K562 (cell line): ENCODE results near the gene DCST1. TPM values are rescaled to one million over a fixed set of nuclear protein-coding genes. Genes with fewer than 3 reads are reported as not detected.

ENCODE experiments used
- ARID1B ChIP-seq: fragments of 450-650 bp; IDR thresholded peaks from 2 replicates; pipeline ENCODE4 v1.6.1; 2016; ENCODE audit warnings: antibody characterized with exemption, mild to moderate bottlenecking, inconsistent platforms
- HCFC1 ChIP-seq: IDR thresholded peaks from 2 replicates; pipeline ENCODE4 v1.6.1; 2012; ENCODE audit warnings: low read depth, low read length, improper control_type of control experiment
- HMGN3 ChIP-seq: IDR thresholded peaks from 2 replicates; pipeline ENCODE4 v1.6.1; 2011; ENCODE audit warnings: borderline replicate concordance, low read depth, mild to moderate bottlenecking, mixed read lengths, low read length; ENCODE audit not compliant: insufficient read length; ENCODE audit errors: extremely low read depth
- HSF4 ChIP-seq: fragments of 250-450 bp; sonication (Bioruptor Pico); IDR thresholded peaks from 2 replicates; pipeline ENCODE4 v2.1.2; 2022; ENCODE audit warnings: mild to moderate bottlenecking, moderate library complexity, borderline replicate concordance
- IFI16 ChIP-seq: fragments of 250-450 bp; sonication (Bioruptor Pico); IDR thresholded peaks from 2 replicates; pipeline ENCODE4 v2.1.2; 2022; ENCODE audit warnings: mild to moderate bottlenecking, inconsistent platforms
- MTA1 ChIP-seq: fragments of 450-650 bp; IDR thresholded peaks from 2 replicates; pipeline ENCODE4 v1.6.1; 2017; ENCODE audit warnings: borderline replicate concordance
- PHB2 ChIP-seq: fragments of 450-650 bp; IDR thresholded peaks from 2 replicates; pipeline ENCODE4 v1.6.1; 2017; ENCODE audit warnings: low read depth
- SAP30 ChIP-seq: fragments of 200-600 bp; sonication (generic); IDR thresholded peaks from 2 replicates; pipeline ENCODE4 v1.6.1; 2012; ENCODE audit warnings: borderline replicate concordance, low read depth, mild to moderate bottlenecking, moderate library complexity, low read length, control low read depth, inconsistent platforms; ENCODE audit not compliant: insufficient read depth, poor library complexity, severe bottlenecking
- SRF ChIP-seq, 2 experiments: fragments of 250-450, 450-650 bp in 1 of 2; sonication (Bioruptor Pico) in 1 of 2; sonication (generic) in 1 of 2; formaldehyde crosslinking; IDR thresholded peaks; 2 replicates each; pipeline versions ENCODE4 v1.5.0 to v1.5.1; 2020 to 2022; ENCODE audit warnings: mild to moderate bottlenecking in 1 of 2, missing genetic modification reagents in 1 of 2
- STAT5B ChIP-seq: fragments of 250-450 bp; sonication (Bioruptor Pico); IDR thresholded peaks from 2 replicates; pipeline ENCODE4 v1.8.0; 2021; ENCODE audit warnings: mild to moderate bottlenecking, inconsistent platforms
- TAF9B ChIP-seq: fragments of 450-650 bp; IDR thresholded peaks from 2 replicates; pipeline ENCODE4 v1.6.1; 2018; ENCODE audit warnings: mild to moderate bottlenecking; ENCODE audit not compliant: partially characterized antibody
- TCF3 ChIP-seq: sonication (generic); formaldehyde crosslinking; IDR thresholded peaks from 2 replicates; pipeline ENCODE4 v1.4.0; 2020; ENCODE audit warnings: mild to moderate bottlenecking, missing genetic modification reagents
- WHSC1 ChIP-seq: IDR thresholded peaks from one replicate; pipeline ENCODE4 v1.6.1; 2012; ENCODE audit warnings: low read length, control low read depth, inconsistent platforms
- ZNF232 ChIP-seq: sonication (generic); formaldehyde crosslinking; IDR thresholded peaks from 2 replicates; pipeline ENCODE4 v1.8.0; 2022; ENCODE audit warnings: mild to moderate bottlenecking, missing genetic modification reagents
- ZNF561 ChIP-seq: fragments of 450-650 bp; formaldehyde crosslinking; conservative IDR thresholded peaks from 2 replicates; pipeline ENCODE4 v1.4.0; 2020; ENCODE audit warnings: mild to moderate bottlenecking, moderate library complexity
- ZNF766 ChIP-seq: fragments of 200-800 bp; sonication (Bioruptor generic); conservative IDR thresholded peaks from 2 replicates; pipeline ENCODE4 v1.6.1; 2016; ENCODE audit warnings: missing genetic modification characterization, missing compliant biosample characterization
- polyA plus RNA-seq, 8 experiments: library from polyadenylated mRNA; depleted of rRNA in 4 of 8; stranded (reverse) in 5 of 8; unstranded in 3 of 8; fragments of >200 nt; fragmentation: Nextera tagmentation in 2 of 8; fragmentation: Illumina TruSeq in 1 of 8; extraction: Ambion mirVana in 2 of 8; extraction: Trizol in 1 of 8; gene quantifications; 2 replicates each; pipeline versions ENCODE4 v1.2.1 to v1.2.3, GENCODE V29; 2011 to 2014; ENCODE audit warnings: inconsistent platforms in 1 of 8, missing spikeins in 1 of 8
- total RNA-seq, 7 experiments: library from RNA; depleted of rRNA in 6 of 7; stranded (reverse); fragments of >200 nt in 6 of 7; fragmentation: Illumina TruSeq in 2 of 7; extraction: Trizol in 2 of 7; gene quantifications; 2 replicates each; pipeline versions ENCODE4 v1.2.1 to v1.2.3, GENCODE V29; 2011 to 2021; ENCODE audit warnings: low replicate concordance in 1 of 7
- TF ChIP-seq, protein P1 (sequence below), 2 experiments: fragments of 150-350 bp in 1 of 2; IDR thresholded peaks; 2 replicates each; pipeline ENCODE4 v1.6.1; 2012 to 2016; ENCODE audit warnings: low read depth in 2 of 2, low read length in 2 of 2, mild to moderate bottlenecking in 1 of 2, moderate library complexity in 1 of 2
- TF ChIP-seq, protein P2 (sequence below): IDR thresholded peaks from 2 replicates; pipeline ENCODE4 v1.6.1; 2011; ENCODE audit not compliant: insufficient read length; ENCODE audit errors: extremely low read depth
- TF ChIP-seq, protein P3 (sequence below), 2 experiments: fragments of 450-650 bp in 1 of 2; sonication (generic) in 1 of 2; formaldehyde crosslinking in 1 of 2; IDR thresholded peaks in 1 of 2; conservative IDR thresholded peaks in 1 of 2; 2 replicates each; pipeline versions ENCODE4 v1.6.1 to v1.8.1; 2016 to 2023; ENCODE audit warnings: mild to moderate bottlenecking in 2 of 2, moderate library complexity in 2 of 2, inconsistent platforms in 1 of 2, missing genetic modification reagents in 1 of 2
- TF ChIP-seq, protein P4 (sequence below): fragments of 250-450 bp; sonication (Bioruptor Pico); IDR thresholded peaks from 2 replicates; pipeline ENCODE4 v1.5.1; 2021; ENCODE audit warnings: mild to moderate bottlenecking

Gene DCST1
- total and polyA plus RNA-seq, 9 of the 15 experiments (the other 6 are each of a cell fraction or from before 2014, with no cell fraction given), result not detected

DNA sequence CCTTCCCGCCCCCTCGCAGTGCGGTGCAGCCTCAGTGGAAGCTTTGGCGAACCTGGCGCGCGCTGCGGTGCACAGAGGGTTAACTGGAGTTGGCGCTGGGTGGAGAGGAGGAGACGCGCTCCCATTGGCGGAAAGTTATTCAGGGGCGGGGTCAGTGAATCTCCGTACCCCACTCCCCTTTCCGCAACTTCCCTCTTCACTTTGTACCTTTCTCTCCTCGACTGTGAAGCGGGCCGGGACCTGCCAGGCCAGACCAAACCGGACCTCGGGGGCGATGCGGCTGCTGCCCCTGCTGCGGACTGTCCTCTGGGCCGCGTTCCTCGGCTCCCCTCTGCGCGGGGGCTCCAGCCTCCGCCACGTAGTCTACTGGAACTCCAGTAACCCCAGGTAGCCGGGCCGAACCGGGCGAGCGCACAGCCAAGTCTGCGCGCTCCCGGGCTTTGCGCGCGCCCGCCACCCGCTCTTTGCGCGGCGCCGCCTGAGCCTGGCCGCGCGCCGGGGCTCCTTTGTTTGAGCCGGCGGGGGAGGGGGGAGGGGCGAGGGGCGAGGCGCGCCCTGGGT lies 30.0 kb downstream of the DCST1 start, which contains the start of gene EFNA4 (continued):
- TF ChIP-seq ZNF561 (CRISPR knock-in tag), result no peak
- TF ChIP-seq HMGN3, result peak; percentile 67
- TF ChIP-seq WHSC1, result no peak
- TF ChIP-seq STAT5B (CRISPR knock-in tag), result no peak
- TF ChIP-seq ZNF232 (CRISPR knock-in tag), result no peak
- TF ChIP-seq, protein P1, sequence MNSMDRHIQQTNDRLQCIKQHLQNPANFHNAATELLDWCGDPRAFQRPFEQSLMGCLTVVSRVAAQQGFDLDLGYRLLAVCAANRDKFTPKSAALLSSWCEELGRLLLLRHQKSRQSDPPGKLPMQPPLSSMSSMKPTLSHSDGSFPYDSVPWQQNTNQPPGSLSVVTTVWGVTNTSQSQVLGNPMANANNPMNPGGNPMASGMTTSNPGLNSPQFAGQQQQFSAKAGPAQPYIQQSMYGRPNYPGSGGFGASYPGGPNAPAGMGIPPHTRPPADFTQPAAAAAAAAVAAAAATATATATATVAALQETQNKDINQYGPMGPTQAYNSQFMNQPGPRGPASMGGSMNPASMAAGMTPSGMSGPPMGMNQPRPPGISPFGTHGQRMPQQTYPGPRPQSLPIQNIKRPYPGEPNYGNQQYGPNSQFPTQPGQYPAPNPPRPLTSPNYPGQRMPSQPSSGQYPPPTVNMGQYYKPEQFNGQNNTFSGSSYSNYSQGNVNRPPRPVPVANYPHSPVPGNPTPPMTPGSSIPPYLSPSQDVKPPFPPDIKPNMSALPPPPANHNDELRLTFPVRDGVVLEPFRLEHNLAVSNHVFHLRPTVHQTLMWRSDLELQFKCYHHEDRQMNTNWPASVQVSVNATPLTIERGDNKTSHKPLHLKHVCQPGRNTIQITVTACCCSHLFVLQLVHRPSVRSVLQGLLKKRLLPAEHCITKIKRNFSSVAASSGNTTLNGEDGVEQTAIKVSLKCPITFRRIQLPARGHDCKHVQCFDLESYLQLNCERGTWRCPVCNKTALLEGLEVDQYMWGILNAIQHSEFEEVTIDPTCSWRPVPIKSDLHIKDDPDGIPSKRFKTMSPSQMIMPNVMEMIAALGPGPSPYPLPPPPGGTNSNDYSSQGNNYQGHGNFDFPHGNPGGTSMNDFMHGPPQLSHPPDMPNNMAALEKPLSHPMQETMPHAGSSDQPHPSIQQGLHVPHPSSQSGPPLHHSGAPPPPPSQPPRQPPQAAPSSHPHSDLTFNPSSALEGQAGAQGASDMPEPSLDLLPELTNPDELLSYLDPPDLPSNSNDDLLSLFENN (IDR thresholded peaks at IDR 0.05; ENCODE audit: low read depth in 2 of 2, low read length in 2 of 2), result no peak
- no peak for TF ChIP-seq PHB2
- TF ChIP-seq TCF3, result no peak
- TF ChIP-seq, protein P2, sequence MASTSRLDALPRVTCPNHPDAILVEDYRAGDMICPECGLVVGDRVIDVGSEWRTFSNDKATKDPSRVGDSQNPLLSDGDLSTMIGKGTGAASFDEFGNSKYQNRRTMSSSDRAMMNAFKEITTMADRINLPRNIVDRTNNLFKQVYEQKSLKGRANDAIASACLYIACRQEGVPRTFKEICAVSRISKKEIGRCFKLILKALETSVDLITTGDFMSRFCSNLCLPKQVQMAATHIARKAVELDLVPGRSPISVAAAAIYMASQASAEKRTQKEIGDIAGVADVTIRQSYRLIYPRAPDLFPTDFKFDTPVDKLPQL, result no peak
- TF ChIP-seq TAF9B, result no peak
- TF ChIP-seq ZNF766 (CRISPR knock-in tag), result peak; percentile 79
- TF ChIP-seq, protein P3, sequence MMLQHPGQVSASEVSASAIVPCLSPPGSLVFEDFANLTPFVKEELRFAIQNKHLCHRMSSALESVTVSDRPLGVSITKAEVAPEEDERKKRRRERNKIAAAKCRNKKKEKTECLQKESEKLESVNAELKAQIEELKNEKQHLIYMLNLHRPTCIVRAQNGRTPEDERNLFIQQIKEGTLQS (IDR thresholded peaks at IDR 0.05), result no peak
- TF ChIP-seq, protein P3 (CRISPR knock-in tag; conservative IDR thresholded peaks at IDR 0.05), result no peak
- TF ChIP-seq HSF4, result no peak
- TF ChIP-seq SRF (CRISPR knock-in tag; IDR thresholded peaks at IDR 0.05), result 0 out of 4 replicates have a peak, but pooled peaks of 1 of the 2 experiments have one; percentile 15
- TF ChIP-seq, protein P4, sequence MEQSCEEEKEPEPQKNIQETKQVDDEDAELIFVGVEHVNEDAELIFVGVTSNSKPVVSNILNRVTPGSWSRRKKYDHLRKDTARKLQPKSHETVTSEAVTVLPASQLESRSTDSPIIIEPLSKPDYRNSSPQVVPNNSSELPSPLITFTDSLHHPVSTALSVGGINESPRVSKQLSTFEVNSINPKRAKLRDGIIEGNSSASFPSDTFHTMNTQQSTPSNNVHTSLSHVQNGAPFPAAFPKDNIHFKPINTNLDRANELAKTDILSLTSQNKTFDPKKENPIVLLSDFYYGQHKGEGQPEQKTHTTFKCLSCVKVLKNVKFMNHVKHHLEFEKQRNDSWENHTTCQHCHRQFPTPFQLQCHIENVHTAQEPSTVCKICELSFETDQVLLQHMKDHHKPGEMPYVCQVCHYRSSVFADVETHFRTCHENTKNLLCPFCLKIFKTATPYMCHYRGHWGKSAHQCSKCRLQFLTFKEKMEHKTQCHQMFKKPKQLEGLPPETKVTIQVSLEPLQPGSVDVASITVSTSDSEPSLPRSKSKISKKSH (CRISPR knock-in tag), result no peak
- no peak for TF ChIP-seq SAP30
- no peak for TF ChIP-seq HCFC1
- TF ChIP-seq ARID1B, result no peak
- no peak for TF ChIP-seq IFI16 (CRISPR knock-in tag)
- TF ChIP-seq MTA1, result no peak
